Measurements from ENCODE around the gene LCN1.

LCN1 gene

DNA sequence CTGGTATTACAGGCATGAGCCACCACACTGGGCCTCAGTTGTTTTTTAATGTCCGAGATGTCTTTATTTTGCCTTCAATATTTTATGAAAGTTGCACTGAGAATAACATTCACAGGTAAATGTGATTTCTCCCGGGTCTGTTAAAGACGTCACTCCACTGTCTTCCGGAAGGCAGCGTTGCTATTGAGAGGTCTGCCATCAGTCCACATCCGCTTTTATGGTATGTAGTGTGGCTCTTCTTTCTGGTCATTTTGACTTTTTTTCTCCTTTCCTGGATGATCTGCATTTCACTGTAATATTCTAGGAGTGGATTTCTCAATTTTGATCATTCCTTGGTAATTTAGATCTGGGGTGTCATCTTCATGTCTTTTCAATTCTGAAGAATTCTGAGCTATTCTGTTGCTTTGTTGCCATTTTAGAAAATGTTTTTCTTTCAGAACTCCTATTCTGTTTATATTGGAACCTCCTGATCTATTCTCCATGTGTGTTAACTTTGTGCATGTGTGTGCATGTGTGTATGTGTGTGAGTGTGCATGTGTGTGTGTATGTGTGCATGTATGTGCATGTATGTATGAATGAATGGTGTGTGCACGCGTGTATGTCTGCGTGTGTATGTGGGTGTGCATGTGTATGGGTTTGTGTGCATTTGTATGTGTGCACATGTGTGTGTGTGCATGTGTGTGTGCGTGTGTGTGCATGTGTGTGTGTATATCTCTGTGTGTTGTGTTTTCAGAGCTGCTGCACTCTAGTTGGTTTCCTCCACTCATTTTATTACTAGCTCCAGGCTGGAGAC is 1.9 kb upstream of the LCN1 start:
- Histone ChIP-seq H3K27me3 (ENCODE audit: control insufficient read depth, insufficient read depth, low read length) (peaks cover 22% of the 10 kb centered on the region), H3K9me3 (replicated peaks; ENCODE audit: low read length) (no peaks in the 10 kb centered on the region), H3K4me3 (ENCODE audit: low read length) (no peak overlapping the region), H3K4me2 (ENCODE audit: low read length) (no peak overlapping the region), H3K36me3 (ENCODE audit: insufficient read depth, low read length) (no peaks in the 10 kb centered on the region), H3K9ac (ENCODE audit: low read depth, low read length) (no peak overlapping the region), H3K4me1 (ENCODE audit: control insufficient read depth, insufficient read depth, low read length) (no peaks in the 10 kb centered on the region)

DNA sequence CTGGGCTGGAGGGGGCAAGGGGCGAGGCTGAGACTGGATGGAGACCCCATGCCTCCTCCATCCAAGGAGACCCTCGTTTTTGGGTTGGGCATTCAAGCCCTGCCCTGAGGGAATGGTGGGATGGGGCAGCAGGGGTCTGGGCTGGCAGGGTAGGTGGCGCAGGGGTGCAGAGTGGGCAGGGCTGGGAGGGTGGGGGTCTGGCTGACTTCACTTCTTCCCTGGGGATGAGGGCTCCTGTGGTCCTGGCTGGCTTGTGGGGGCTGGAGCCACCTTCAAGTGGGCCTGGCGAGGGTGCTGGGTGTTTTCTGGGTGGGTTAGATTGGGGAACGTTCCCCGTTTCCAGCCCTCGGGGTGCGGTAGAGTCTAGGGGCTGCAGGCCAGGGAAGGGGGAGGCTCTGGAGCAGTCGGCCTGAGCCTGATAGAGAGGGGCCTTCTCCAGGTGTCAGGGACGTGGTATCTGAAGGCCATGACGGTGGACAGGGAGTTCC is 412 bp downstream of the LCN1 start:
- Histone ChIP-seq H3K9me3 (replicated peaks; ENCODE audit: low read length) (no peaks in the 10 kb centered on the region), H3K9ac (ENCODE audit: low read depth, low read length) (no peak overlapping the region), H3K4me1 (ENCODE audit: control insufficient read depth, insufficient read depth, low read length) (no peaks in the 10 kb centered on the region), H3K4me3 (ENCODE audit: low read length) (no peak overlapping the region), H3K27me3 (ENCODE audit: control insufficient read depth, insufficient read depth, low read length) (peaks cover 18% of the 10 kb centered on the region), H3K4me2 (ENCODE audit: low read length) (no peak overlapping the region), H3K36me3 (ENCODE audit: insufficient read depth, low read length) (no peaks in the 10 kb centered on the region)

DNA sequence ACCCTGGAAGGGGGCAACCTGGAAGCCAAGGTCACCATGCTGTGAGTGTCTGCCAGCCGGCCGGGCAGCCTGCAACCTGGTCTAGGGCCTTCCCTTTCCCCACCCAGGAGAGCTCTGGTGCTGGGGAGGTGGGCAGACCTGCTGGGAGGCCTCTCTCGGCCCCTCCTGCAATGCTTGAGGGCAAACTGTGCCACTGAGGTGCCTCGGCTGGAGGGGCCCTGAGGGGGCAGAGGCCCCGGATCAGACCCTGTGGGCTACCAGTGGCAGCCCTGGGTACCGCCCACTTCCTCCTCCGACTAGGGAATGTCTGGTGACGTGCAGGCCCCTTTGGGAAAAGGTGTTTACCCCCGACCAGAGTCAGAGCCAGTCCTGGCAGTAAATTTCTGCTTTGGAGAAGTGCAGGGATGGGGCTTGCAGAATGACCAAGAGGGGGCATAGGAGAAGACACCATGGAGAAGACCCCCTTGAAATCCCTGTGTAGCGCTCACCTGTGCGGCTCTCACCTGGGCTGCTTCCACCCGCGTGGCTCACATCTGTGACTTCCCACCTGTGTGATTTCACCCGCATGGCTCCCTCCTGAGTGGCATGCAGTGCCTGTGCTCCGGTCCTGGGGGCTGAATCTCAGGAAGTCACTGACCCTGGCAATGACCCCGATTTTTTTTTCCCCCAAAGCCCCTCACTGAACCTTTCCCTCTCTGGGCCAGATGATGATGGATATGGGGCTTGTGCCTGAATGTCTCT is 1.1 kb downstream of the LCN1 start:
- Histone ChIP-seq H3K4me1 (ENCODE audit: control insufficient read depth, insufficient read depth, low read length) (no peaks in the 10 kb centered on the region), H3K9me3 (replicated peaks; ENCODE audit: low read length) (no peaks in the 10 kb centered on the region), H3K9ac (ENCODE audit: low read depth, low read length) (no peak overlapping the region), H3K4me3 (ENCODE audit: low read length) (no peak overlapping the region), H3K4me2 (ENCODE audit: low read length) (no peak overlapping the region), H3K36me3 (ENCODE audit: insufficient read depth, low read length) (no peaks in the 10 kb centered on the region), H3K27me3 (ENCODE audit: control insufficient read depth, insufficient read depth, low read length) (peaks cover 18% of the 10 kb centered on the region)

DNA sequence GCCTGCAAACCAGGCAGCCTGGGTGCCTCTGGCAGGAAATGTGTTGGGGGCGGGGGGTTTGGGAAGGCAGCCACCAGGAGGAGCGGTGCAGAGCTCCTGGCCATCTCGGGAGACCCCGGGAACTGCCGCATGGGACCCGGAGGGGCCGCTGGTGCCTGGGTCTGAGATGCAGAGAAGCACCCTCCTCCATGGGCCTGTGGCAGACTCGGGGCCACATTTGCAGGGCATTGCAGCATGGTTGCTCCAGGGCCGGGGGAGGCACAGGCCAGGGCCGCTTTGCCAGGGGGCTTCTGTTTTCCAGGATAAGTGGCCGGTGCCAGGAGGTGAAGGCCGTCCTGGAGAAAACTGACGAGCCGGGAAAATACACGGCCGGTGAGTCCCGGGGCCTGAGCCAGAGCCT is 1.7 kb downstream of the LCN1 start:
- Histone ChIP-seq H3K36me3 (ENCODE audit: insufficient read depth, low read length) (no peaks in the 10 kb centered on the region), H3K27me3 (ENCODE audit: control insufficient read depth, insufficient read depth, low read length) (peaks cover 18% of the 10 kb centered on the region), H3K4me1 (ENCODE audit: control insufficient read depth, insufficient read depth, low read length) (no peaks in the 10 kb centered on the region), H3K9ac (ENCODE audit: low read depth, low read length) (no peak overlapping the region), H3K4me3 (ENCODE audit: low read length) (no peak overlapping the region), H3K4me2 (ENCODE audit: low read length) (no peak overlapping the region), H3K9me3 (replicated peaks; ENCODE audit: low read length) (no peaks in the 10 kb centered on the region)

DNA sequence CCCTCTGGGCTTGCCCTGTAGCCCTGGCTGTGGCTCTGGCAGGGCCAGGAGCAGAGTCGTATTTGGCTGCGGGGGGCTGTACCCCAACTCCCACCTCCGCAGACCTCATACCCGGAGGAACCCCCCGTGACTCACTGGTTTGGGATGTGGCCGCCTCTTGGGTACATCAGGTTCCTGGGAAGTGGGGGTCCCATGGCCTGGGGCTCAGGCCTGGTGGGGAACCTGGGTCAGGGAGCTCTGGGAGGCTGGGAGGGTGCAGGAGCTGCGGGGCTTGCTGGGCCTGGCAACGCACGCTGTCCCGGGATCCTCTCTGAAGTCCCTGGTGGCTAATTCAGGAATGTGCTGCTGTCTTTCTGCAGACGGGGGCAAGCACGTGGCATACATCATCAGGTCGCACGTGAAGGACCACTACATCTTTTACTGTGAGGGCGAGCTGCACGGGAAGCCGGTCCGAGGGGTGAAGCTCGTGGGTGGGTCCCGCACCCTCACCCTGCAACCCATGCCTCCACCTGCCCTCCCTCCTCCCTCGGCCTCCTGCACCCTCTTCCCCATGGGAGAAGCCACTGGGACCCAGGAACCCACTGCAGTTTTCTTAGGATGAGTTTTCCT is 2.4 kb downstream of the LCN1 start:
- no peaks in the 10 kb centered on the region for H3K36me3 ChIP-seq (ENCODE audit: insufficient read depth, low read length)
- H3K27me3 ChIP-seq (ENCODE audit: control insufficient read depth, insufficient read depth, low read length): peaks cover 12% of the 10 kb centered on the region

DNA sequence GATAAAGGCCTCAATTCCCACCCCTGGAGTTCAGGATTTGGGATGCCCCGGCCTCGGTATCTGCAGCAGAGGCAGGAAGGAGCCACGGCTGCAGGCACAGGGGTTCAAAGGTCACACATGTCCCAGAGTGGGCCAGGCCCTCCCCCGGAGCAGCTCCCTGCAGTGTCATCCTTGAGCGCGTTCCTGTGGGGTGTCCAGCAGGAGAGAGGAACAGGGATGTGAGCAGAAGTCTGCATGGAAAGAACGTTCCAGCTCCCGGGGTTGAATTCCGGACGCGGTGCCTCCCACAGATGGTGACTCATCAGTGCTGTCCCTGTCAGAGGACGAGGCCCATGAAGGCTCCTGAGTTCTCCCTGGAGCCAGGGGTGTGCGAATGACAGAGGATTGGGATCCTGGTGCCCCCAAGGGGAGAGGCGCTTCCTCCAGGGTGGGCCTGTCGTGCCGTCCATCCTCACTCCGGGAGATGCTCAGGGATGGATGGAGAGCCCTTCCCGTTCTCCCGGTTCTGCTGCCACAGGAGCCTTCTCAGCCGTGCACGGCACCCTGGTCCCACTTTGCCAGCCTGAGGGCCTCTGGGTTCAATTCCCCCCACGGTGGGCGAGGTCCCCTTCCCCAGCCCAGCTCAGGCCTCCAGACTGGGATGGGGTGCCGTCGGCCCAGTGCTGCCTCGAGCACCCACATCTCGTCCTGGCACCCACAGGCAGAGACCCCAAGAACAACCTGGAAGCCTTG is 3.1 kb downstream of the LCN1 start:
- Histone ChIP-seq H3K4me1 (ENCODE audit: control insufficient read depth, insufficient read depth, low read length) (no peaks in the 10 kb centered on the region), H3K36me3 (ENCODE audit: insufficient read depth, low read length) (no peaks in the 10 kb centered on the region), H3K9me3 (replicated peaks; ENCODE audit: low read length) (no peaks in the 10 kb centered on the region), H3K9ac (ENCODE audit: low read depth, low read length) (no peak overlapping the region), H3K4me2 (ENCODE audit: low read length) (no peak overlapping the region), H3K27me3 (ENCODE audit: control insufficient read depth, insufficient read depth, low read length) (peaks cover 12% of the 10 kb centered on the region), H3K4me3 (ENCODE audit: low read length) (no peak overlapping the region)

More for the DNA sequence above, 2.4 kb downstream of the LCN1 start:
- H3K4me3 ChIP-seq (ENCODE audit: low read length): no peak overlapping the region
- no peaks in the 10 kb centered on the region for H3K9me3 ChIP-seq (replicated peaks; ENCODE audit: low read length)
- H3K4me2 ChIP-seq (ENCODE audit: low read length): no peak overlapping the region
- no peak overlapping the region for H3K9ac ChIP-seq (ENCODE audit: low read depth, low read length)
- H3K4me1 ChIP-seq (ENCODE audit: control insufficient read depth, insufficient read depth, low read length): no peaks in the 10 kb centered on the region

DNA sequence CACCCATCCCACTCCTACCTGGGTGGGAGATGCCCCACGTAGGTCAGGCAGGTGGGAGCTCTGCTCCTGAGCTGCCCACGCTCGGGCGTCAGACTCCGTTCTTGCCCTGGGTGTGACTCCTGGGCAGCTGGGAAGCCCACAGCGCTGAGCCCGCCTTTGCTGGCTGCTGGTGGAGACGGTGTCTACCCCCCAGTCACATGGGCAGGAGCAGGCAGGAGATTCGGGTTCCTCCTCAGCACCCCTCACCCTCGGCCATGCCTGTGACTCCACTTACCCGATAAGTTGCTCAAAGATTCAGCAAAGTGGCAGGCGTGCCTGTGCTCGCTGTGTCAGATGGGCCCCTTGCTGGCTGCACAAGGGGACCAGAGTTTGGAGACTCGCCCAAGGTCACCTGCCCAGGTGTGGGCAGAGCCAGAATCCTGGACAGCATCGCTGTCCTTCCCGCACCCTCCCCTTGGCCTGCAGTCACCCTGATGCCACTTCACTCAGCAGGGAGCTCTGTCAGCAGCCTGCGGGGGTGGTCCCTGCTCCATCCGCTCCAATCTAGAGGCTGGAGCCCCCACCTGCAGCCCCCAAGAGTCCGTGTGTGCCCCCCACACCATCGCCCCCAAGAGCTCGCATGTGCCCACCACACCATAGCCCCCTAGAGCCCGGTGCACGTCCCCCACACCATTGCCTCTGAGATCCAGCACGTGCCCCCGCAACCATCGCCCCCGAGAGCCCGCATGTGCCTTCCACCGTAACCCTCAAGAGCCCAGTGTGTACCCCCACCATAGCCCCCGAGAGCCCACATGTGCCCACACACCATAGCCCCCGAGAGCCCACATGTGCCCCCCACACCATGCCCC is 4.2 kb downstream of the LCN1 start:
- Histone ChIP-seq H3K4me2 (ENCODE audit: low read length) (no peak overlapping the region), H3K4me1 (ENCODE audit: control insufficient read depth, insufficient read depth, low read length) (no peaks in the 10 kb centered on the region), H3K36me3 (ENCODE audit: insufficient read depth, low read length) (no peaks in the 10 kb centered on the region), H3K4me3 (ENCODE audit: low read length) (no peak overlapping the region), H3K9me3 (replicated peaks; ENCODE audit: low read length) (no peaks in the 10 kb centered on the region), H3K27me3 (ENCODE audit: control insufficient read depth, insufficient read depth, low read length) (peaks cover 7% of the 10 kb centered on the region), H3K9ac (ENCODE audit: low read depth, low read length) (no peak overlapping the region)

DNA sequence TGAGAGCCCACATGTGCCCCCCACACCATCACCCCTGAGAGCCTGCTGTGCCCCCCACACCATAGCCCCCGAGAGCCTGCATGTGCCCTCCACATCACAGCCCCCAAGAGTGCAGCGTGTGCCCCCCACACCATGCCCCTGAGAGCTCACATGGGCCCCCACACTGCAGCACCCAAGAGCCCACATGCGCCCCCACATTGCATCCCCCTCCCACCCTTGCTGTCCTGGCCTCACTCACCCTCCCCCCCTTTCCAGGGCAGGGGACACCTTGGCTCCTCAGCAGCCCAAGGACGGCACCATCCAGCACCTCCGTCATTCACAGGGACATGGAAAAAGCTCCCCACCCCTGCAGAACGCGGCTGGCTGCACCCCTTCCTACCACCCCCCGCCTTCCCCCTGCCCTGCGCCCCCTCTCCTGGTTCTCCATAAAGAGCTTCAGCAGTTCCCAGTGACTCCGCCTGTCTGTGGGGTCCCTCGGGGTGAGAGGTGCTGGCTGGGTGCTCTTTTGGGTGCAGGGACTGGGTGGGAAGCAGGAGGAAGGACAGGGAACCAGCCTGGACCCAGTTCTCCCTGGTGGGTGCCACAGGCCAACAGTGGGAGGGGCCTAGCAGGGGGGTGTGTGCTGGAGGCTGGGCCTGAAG is 5.0 kb downstream of the LCN1 start:
- no peak overlapping the region for H3K9ac ChIP-seq (ENCODE audit: low read depth, low read length)
- no peak overlapping the region for H3K4me3 ChIP-seq (ENCODE audit: low read length)
- H3K36me3 ChIP-seq (ENCODE audit: insufficient read depth, low read length): no peaks in the 10 kb centered on the region
- H3K9me3 ChIP-seq (replicated peaks; ENCODE audit: low read length): no peaks in the 10 kb centered on the region
- no peaks in the 10 kb centered on the region for H3K4me1 ChIP-seq (ENCODE audit: control insufficient read depth, insufficient read depth, low read length)
- no peak overlapping the region for H3K4me2 ChIP-seq (ENCODE audit: low read length)
- peaks cover 3% of the 10 kb centered on the region for H3K27me3 ChIP-seq (ENCODE audit: control insufficient read depth, insufficient read depth, low read length)

DNA sequence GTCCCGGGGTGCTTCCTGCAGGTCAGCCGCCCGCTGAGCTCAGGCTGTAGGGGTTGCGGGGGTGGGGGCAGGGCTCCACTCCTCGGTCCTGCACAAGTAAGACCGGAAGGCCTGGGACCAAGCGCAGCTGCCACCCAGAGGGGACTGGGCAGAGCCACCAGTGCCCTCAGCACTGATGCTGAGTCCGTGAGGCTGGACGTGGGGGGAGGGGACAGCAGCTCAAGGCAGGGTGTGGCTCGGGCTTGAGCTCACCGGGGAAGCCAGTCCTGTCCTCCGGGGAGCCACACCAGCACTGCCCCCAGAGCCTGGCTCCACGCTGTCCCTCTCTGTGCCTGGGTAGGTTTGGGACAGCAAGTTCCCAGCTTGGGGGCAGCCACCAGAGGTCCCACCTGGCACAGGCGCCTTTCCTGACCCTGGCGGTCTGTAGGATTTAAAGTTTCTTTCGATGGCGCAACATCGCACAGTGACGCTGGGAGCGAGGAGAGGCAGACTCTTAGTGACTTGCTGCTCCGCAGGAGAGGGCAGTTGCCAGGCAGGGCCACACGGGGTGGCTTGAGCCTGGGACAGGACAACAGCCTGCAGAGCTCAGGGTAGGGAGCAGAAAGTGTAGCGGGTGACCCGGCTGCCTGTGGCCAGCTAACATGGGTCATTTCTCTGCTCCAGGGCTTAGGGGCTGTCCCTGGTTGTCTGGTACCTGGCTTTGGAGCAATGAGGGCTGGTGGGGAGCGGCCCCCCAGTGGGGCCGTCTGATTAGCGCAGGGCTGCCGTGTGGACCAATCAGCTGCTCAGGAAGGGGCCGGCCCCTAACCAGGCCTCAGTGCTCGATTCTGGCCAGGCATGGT is 5.7 kb downstream of the LCN1 start:
- H3K27me3 ChIP-seq (ENCODE audit: control insufficient read depth, insufficient read depth, low read length): peaks cover 3% of the 10 kb centered on the region
- no peak overlapping the region for H3K4me2 ChIP-seq (ENCODE audit: low read length)
- H3K4me1 ChIP-seq (ENCODE audit: control insufficient read depth, insufficient read depth, low read length): no peaks in the 10 kb centered on the region
- H3K4me3 ChIP-seq (ENCODE audit: low read length): no peak overlapping the region
- H3K9ac ChIP-seq (ENCODE audit: low read depth, low read length): no peak overlapping the region
- H3K36me3 ChIP-seq (ENCODE audit: insufficient read depth, low read length): no peaks in the 10 kb centered on the region
- H3K9me3 ChIP-seq (replicated peaks; ENCODE audit: low read length): no peaks in the 10 kb centered on the region

Measured in skeletal muscle satellite cell (primary cell).